Keratinocyte (primary cell): ENCODE measurements around the gene SLC39A9. TPM values are rescaled to one million over a fixed set of nuclear protein-coding genes. Genes with fewer than 3 reads are reported as not detected.

Experiments
- DNase-seq: peaks from one replicate; pipeline ENCODE4 v3.0.0-alpha.2; 2011; ENCODE audit warnings: low read depth, missing footprints, low spot score
- FAIRE-seq: peaks from 2 replicates; lab custom pipeline; 2011; peaks lifted over from hg19 to GRCh38; lab: Jason Lieb, UNC
- H2AFZ ChIP-seq: 2 replicates; pipeline ENCODE4 v1.6.0; 2012; ENCODE audit warnings: low read length, control low read depth, inconsistent platforms; ENCODE audit not compliant: control insufficient read depth
- H3K27ac ChIP-seq: 2 replicates; pipeline ENCODE4 v1.5.1; 2011; ENCODE audit warnings: low read length; ENCODE audit not compliant: control insufficient read depth, insufficient read depth
- H3K27me3 ChIP-seq: 3 replicates; pipeline ENCODE4 v1.6.0; 2011; ENCODE audit warnings: low read length; ENCODE audit not compliant: control insufficient read depth, insufficient read depth; ENCODE audit errors: extremely low read depth
- H3K36me3 ChIP-seq, 2 experiments: 2 replicates in 1 of 2; 3 replicates in 1 of 2; pipeline ENCODE4 v1.5.1; 2011; ENCODE audit warnings: low read length in 2 of 2, mild to moderate bottlenecking in 1 of 2; ENCODE audit not compliant: control insufficient read depth in 2 of 2, insufficient read depth in 2 of 2; ENCODE audit errors: extremely low read depth in 1 of 2
- H3K4me1 ChIP-seq: 3 replicates; pipeline ENCODE4 v1.5.1; 2011; ENCODE audit warnings: low read length; ENCODE audit not compliant: control insufficient read depth, insufficient read depth; ENCODE audit errors: extremely low read depth
- H3K4me2 ChIP-seq: 3 replicates; pipeline ENCODE4 v1.6.0; 2011; ENCODE audit warnings: low read depth, low read length; ENCODE audit not compliant: control insufficient read depth, insufficient read depth; ENCODE audit errors: extremely low read depth
- H3K4me3 ChIP-seq, 3 experiments: fragments of 200-600 bp in 1 of 3; sonication (generic) in 1 of 3; 2 replicates in 2 of 3; 3 replicates in 1 of 3; pipeline ENCODE4 v1.5.1; 2011 to 2016; ENCODE audit warnings: low read length in 3 of 3, mild to moderate bottlenecking in 3 of 3, control low read depth in 2 of 3, inconsistent platforms in 1 of 3, low read depth in 1 of 3, mixed read lengths in 1 of 3, mixed run types in 1 of 3, moderate library complexity in 1 of 3; ENCODE audit not compliant: control insufficient read depth in 2 of 3, insufficient read depth in 2 of 3; ENCODE audit errors: extremely low read depth in 1 of 3
- H3K79me2 ChIP-seq: 2 replicates; pipeline ENCODE4 v1.6.0; 2012; ENCODE audit warnings: low read length; ENCODE audit not compliant: control insufficient read depth, insufficient read depth
- H3K9ac ChIP-seq: 3 replicates; pipeline ENCODE4 v1.6.0; 2011; ENCODE audit warnings: low read length; ENCODE audit not compliant: control insufficient read depth, insufficient read depth; ENCODE audit errors: extremely low read depth
- H3K9me1 ChIP-seq: 3 replicates; pipeline ENCODE4 v1.6.0; 2011; ENCODE audit warnings: low read length; ENCODE audit not compliant: control insufficient read depth, insufficient read depth; ENCODE audit errors: extremely low read depth
- H3K9me3 ChIP-seq: 2 replicates; pipeline ENCODE4 v1.5.1; 2012; ENCODE audit warnings: low read depth, low read length; ENCODE audit not compliant: control insufficient read depth
- H4K20me1 ChIP-seq: 3 replicates; pipeline ENCODE4 v1.6.0; 2011; ENCODE audit warnings: low read length; ENCODE audit not compliant: control insufficient read depth, insufficient read depth; ENCODE audit errors: extremely low read depth
- EZH2 ChIP-seq: IDR thresholded peaks from one replicate; pipeline ENCODE4 v1.6.1; 2012; ENCODE audit warnings: inconsistent platforms, mild to moderate bottlenecking, low read length, moderate library complexity
- dilution Hi-C: fragments of 300-500 bp; cut with MboI; formaldehyde crosslinking; loops from one replicate; pipeline ENCODE4 v1.7.0; 2020; ENCODE audit warnings: low sequenced_read_pairs; ENCODE audit not compliant: extremely low pct_ligation_motif_present
- polyA plus RNA-seq, 5 experiments: library from polyadenylated mRNA; depleted of rRNA in 3 of 5; stranded (reverse) in 3 of 5; stranded (forward) in 1 of 5; unstranded in 1 of 5; fragments of >200 nt; gene quantifications; 1 replicate in 1 of 5; 2 replicates in 3 of 5; 3 replicates in 1 of 5; pipeline versions ENCODE4 v1.2.1 to v1.2.3, GENCODE V29; 2011 to 2012; ENCODE audit warnings: missing spikeins in 2 of 5, low read depth in 1 of 5, low replicate concordance in 1 of 5
- TF ChIP-seq, protein P1 (sequence below), 3 experiments: IDR thresholded peaks in 1 of 3; conservative IDR thresholded peaks in 1 of 3; optimal IDR thresholded peaks in 1 of 3; 2 replicates in 2 of 3; 3 replicates in 1 of 3; pipeline versions ENCODE3 to v1.5.1; 2011; ENCODE audit warnings: low read length in 3 of 3, mild to moderate bottlenecking in 3 of 3, moderate library complexity in 2 of 3, control low read depth in 1 of 3, inconsistent platforms in 1 of 3; ENCODE audit not compliant: insufficient read depth in 2 of 3; ENCODE audit errors: extremely low read depth in 1 of 3

SLC39A9 gene
- polyA plus RNA-seq, 1 donor (not counting 4 experiments of a cell fraction or from before 2014, with no cell fraction given) = 58.8 TPM

- Histone ChIP-seq H3K36me3 (no peaks in the 10 kb centered on the region), H2AFZ (no peak overlapping the region), H3K9ac (no peak overlapping the region), H3K79me2 (no peaks in the 10 kb centered on the region), H4K20me1 (no peaks in the 10 kb centered on the region), H3K4me3 (no peak overlapping the region), H3K9me3 (no peaks in the 10 kb centered on the region), H3K27ac (no peak overlapping the region), H3K9me1 (no peaks in the 10 kb centered on the region), H3K4me1 (no peaks in the 10 kb centered on the region), H3K4me2 (no peak overlapping the region), H3K27me3 (peaks cover 47% of the 10 kb centered on the region)
- DNase-seq (no peak), FAIRE-seq (no peak)
- dilution Hi-C loops = no loop called here
- TF ChIP-seq, protein P1, sequence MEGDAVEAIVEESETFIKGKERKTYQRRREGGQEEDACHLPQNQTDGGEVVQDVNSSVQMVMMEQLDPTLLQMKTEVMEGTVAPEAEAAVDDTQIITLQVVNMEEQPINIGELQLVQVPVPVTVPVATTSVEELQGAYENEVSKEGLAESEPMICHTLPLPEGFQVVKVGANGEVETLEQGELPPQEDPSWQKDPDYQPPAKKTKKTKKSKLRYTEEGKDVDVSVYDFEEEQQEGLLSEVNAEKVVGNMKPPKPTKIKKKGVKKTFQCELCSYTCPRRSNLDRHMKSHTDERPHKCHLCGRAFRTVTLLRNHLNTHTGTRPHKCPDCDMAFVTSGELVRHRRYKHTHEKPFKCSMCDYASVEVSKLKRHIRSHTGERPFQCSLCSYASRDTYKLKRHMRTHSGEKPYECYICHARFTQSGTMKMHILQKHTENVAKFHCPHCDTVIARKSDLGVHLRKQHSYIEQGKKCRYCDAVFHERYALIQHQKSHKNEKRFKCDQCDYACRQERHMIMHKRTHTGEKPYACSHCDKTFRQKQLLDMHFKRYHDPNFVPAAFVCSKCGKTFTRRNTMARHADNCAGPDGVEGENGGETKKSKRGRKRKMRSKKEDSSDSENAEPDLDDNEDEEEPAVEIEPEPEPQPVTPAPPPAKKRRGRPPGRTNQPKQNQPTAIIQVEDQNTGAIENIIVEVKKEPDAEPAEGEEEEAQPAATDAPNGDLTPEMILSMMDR (optimal IDR thresholded peaks at IDR 0.05 in 1 of 3, IDR thresholded peaks at IDR 0.05 in 1 of 3, conservative IDR thresholded peaks at IDR 0.05 in 1 of 3; ENCODE audit: extremely low read depth in 1 of 3, insufficient read depth in 2 of 3, low read length in 3 of 3) = no peak
- no peak for TF ChIP-seq EZH2
Measured at GRCh38 chr14:69490219-69490918, 91.9 kb downstream of the SLC39A9 start.

DNA sequence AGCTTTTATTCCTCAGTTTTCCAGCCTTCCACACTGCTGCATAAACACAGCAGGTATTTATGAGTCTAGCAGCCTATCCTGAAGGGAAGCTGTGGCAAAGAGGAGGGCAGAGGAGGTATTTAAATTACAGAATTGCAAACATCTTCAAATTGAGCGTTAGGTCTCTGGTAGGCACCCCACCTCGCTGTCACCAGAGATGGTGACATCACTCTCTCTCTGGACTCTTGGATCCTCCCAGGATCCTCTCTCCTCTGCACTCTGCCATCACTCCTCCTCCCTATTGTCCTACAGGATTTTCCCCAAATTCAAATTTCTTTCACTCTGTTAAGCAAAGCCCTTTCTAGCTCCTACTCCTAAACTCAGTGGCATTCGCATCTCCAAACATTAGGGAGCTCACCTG lies 92.7 kb downstream of the SLC39A9 start:
- H3K4me3 ChIP-seq = no peak overlapping the region
- H3K9ac ChIP-seq = no peak overlapping the region
- H3K9me1 ChIP-seq = no peaks in the 10 kb centered on the region
- dilution Hi-C loops = no loop called here
- H3K27me3 ChIP-seq = peaks cover 39% of the 10 kb centered on the region
- H3K4me2 ChIP-seq = no peak overlapping the region
- no peaks in the 10 kb centered on the region for H3K9me3 ChIP-seq
- DNase-seq = no peak
- no peaks in the 10 kb centered on the region for H3K36me3 ChIP-seq
- H4K20me1 ChIP-seq = no peaks in the 10 kb centered on the region
- no peaks in the 10 kb centered on the region for H3K4me1 ChIP-seq
- H3K79me2 ChIP-seq = no peaks in the 10 kb centered on the region
- no peak overlapping the region for H2AFZ ChIP-seq
- H3K27ac ChIP-seq = no peak overlapping the region
- TF ChIP-seq, protein P1 (optimal IDR thresholded peaks at IDR 0.05 in 1 of 3, IDR thresholded peaks at IDR 0.05 in 1 of 3, conservative IDR thresholded peaks at IDR 0.05 in 1 of 3; ENCODE audit: extremely low read depth in 1 of 3, insufficient read depth in 2 of 3, low read length in 3 of 3) = no peak
- no peak for TF ChIP-seq EZH2
- no peak for FAIRE-seq
